ENCODE results near the gene DHX15. TPM values are rescaled to one million over a fixed set of nuclear protein-coding genes. Genes with fewer than 3 reads are reported as not detected.
"Not testable (repeated sequence)": the region's sequence is repeated elsewhere in the genome, so short reads cannot be mapped to it uniquely, and the experiment has no call there.

DHX15 gene
- total RNA-seq, 2 donors from 2014 or later, result 190 to 251 TPM

GRCh38 chr4:24513718-24514117, 70.6 kb downstream of the DHX15 start:
- peaks cover 3 to 5% of the 10 kb centered on the region in 2 donors for H3K4me1 Mint-ChIP-seq (ENCODE audit: low read depth in 2 of 2)
- ATAC-seq (no peak), DNase-seq (ENCODE audit: low spot score) (no peak)
- H3K27ac Mint-ChIP-seq, result no peak overlapping the region
- no peaks in the 10 kb centered on the region for H3K27me3 Mint-ChIP-seq
- H3K9me3 Mint-ChIP-seq, result no peaks in the 10 kb centered on the region
- H3K4me3 Mint-ChIP-seq, result no peak overlapping the region
- H3K36me3 Mint-ChIP-seq, result no peaks in the 10 kb centered on the region

GRCh38 chr4:24511371-24512063, 72.8 kb downstream of the DHX15 start:
- H3K27ac Mint-ChIP-seq, result no peak overlapping the region
- no peaks in the 10 kb centered on the region for H3K27me3 Mint-ChIP-seq
- DNase-seq (ENCODE audit: low spot score) (no peak), ATAC-seq (no peak)
- H3K9me3 Mint-ChIP-seq, result no peaks in the 10 kb centered on the region
- H3K4me3 Mint-ChIP-seq, result no peak overlapping the region
- peaks cover 5 to 6% of the 10 kb centered on the region in 2 donors for H3K4me1 Mint-ChIP-seq (ENCODE audit: low read depth in 2 of 2)
- no peaks in the 10 kb centered on the region for H3K36me3 Mint-ChIP-seq

GRCh38 chr4:24510091-24510490, 74.3 kb downstream of the DHX15 start:
- Mint-ChIP-seq H3K27ac (no peak overlapping the region), H3K4me3 (no peak overlapping the region), H3K4me1 (ENCODE audit: low read depth in 2 of 2) (peaks cover 0 to 3% of the 10 kb centered on the region in 2 donors), H3K9me3 (no peaks in the 10 kb centered on the region), H3K27me3 (no peaks in the 10 kb centered on the region), H3K36me3 (no peaks in the 10 kb centered on the region)
- no peak for ATAC-seq
- no peak for DNase-seq (ENCODE audit: low spot score)

- H3K27ac Mint-ChIP-seq, result no peak overlapping the region
- H3K27me3 Mint-ChIP-seq, result no peaks in the 10 kb centered on the region
- H3K4me1 Mint-ChIP-seq (ENCODE audit: low read depth in 2 of 2), result peaks cover 0 to 3% of the 10 kb centered on the region in 2 donors
- ATAC-seq (no peak), DNase-seq (ENCODE audit: low spot score) (no peak)
- H3K9me3 Mint-ChIP-seq, result no peaks in the 10 kb centered on the region
- no peak overlapping the region for H3K4me3 Mint-ChIP-seq
- no peaks in the 10 kb centered on the region for H3K36me3 Mint-ChIP-seq
Measured at GRCh38 chr4:24508541-24508940, 75.8 kb downstream of the DHX15 start.

- no peak overlapping the region for H3K27ac Mint-ChIP-seq
- DNase-seq (ENCODE audit: low spot score) (no peak), ATAC-seq (peak in 1 of 2 donors; percentile 36)
- peaks cover 0 to 3% of the 10 kb centered on the region in 2 donors for H3K4me1 Mint-ChIP-seq (ENCODE audit: low read depth in 2 of 2)
- H3K36me3 Mint-ChIP-seq, result no peaks in the 10 kb centered on the region
- H3K4me3 Mint-ChIP-seq, result no peak overlapping the region
- H3K27me3 Mint-ChIP-seq, result peaks cover 4 to 6% of the 10 kb centered on the region in 2 donors
- no peaks in the 10 kb centered on the region for H3K9me3 Mint-ChIP-seq
Measured at GRCh38 chr4:24507439-24507838, 76.9 kb downstream of the DHX15 start.

GRCh38 chr4:24503090-24503489, 81.3 kb downstream of the DHX15 start:
- not testable (repeated sequence) for H3K4me1 Mint-ChIP-seq (ENCODE audit: low read depth in 2 of 2); H3K9me3 Mint-ChIP-seq; H3K36me3 Mint-ChIP-seq; DNase-seq (ENCODE audit: low spot score); ATAC-seq; H3K4me3 Mint-ChIP-seq; H3K27ac Mint-ChIP-seq
- H3K27me3 Mint-ChIP-seq, result peaks cover 11 to 13% of the 10 kb centered on the region in 2 donors

GRCh38 chr4:24497221-24497620, 87.1 kb downstream of the DHX15 start:
- Mint-ChIP-seq H3K9me3 (no peaks in the 10 kb centered on the region), H3K36me3 (no peaks in the 10 kb centered on the region), H3K27ac (no peak overlapping the region), H3K27me3 (peaks cover 8 to 10% of the 10 kb centered on the region in 2 donors), H3K4me1 (ENCODE audit: low read depth in 2 of 2) (no peaks in the 10 kb centered on the region), H3K4me3 (no peak overlapping the region)
- no peak for ATAC-seq
- no peak for DNase-seq (ENCODE audit: low spot score)

- no peaks in the 10 kb centered on the region for H3K4me1 Mint-ChIP-seq (ENCODE audit: low read depth in 2 of 2)
- no peak for ATAC-seq
- no peak overlapping the region for H3K27ac Mint-ChIP-seq
- no peak for DNase-seq (ENCODE audit: low spot score)
- no peaks in the 10 kb centered on the region for H3K9me3 Mint-ChIP-seq
- H3K27me3 Mint-ChIP-seq, result peaks cover 10 to 14% of the 10 kb centered on the region in 2 donors
- no peak overlapping the region for H3K4me3 Mint-ChIP-seq
- no peaks in the 10 kb centered on the region for H3K36me3 Mint-ChIP-seq
Measured at GRCh38 chr4:24496597-24496996, 87.8 kb downstream of the DHX15 start.

GRCh38 chr4:24495388-24495787, 89.0 kb downstream of the DHX15 start:
- no peak overlapping the region for H3K4me3 Mint-ChIP-seq
- peaks cover 9 to 20% of the 10 kb centered on the region in 2 donors for H3K27me3 Mint-ChIP-seq
- H3K27ac Mint-ChIP-seq, result no peak overlapping the region
- no peaks in the 10 kb centered on the region for H3K36me3 Mint-ChIP-seq
- no peak for ATAC-seq
- no peaks in the 10 kb centered on the region for H3K4me1 Mint-ChIP-seq (ENCODE audit: low read depth in 2 of 2)
- H3K9me3 Mint-ChIP-seq, result no peaks in the 10 kb centered on the region
- DNase-seq (ENCODE audit: low spot score), result no peak

- DNase-seq (ENCODE audit: low spot score), result no peak
- Mint-ChIP-seq H3K4me3 (no peak overlapping the region), H3K27me3 (peaks cover 14 to 44% of the 10 kb centered on the region in 2 donors), H3K9me3 (no peaks in the 10 kb centered on the region), H3K4me1 (ENCODE audit: low read depth in 2 of 2) (peaks cover 4 to 5% of the 10 kb centered on the region in 2 donors), H3K36me3 (no peaks in the 10 kb centered on the region), H3K27ac (no peak overlapping the region)
- no peak for ATAC-seq
Measured at GRCh38 chr4:24489870-24490269, 94.5 kb downstream of the DHX15 start.

- no peak overlapping the region for H3K4me3 Mint-ChIP-seq
- no peak overlapping the region for H3K27ac Mint-ChIP-seq
- H3K9me3 Mint-ChIP-seq, result no peaks in the 10 kb centered on the region
- H3K27me3 Mint-ChIP-seq, result peaks cover 14 to 44% of the 10 kb centered on the region in 2 donors
- peak; percentile 57 to 74 for ATAC-seq
- peaks cover 4 to 5% of the 10 kb centered on the region in 2 donors for H3K4me1 Mint-ChIP-seq (ENCODE audit: low read depth in 2 of 2)
- H3K36me3 Mint-ChIP-seq, result no peaks in the 10 kb centered on the region
- peak; percentile 82 for DNase-seq (ENCODE audit: low spot score)
Measured at GRCh38 chr4:24488399-24489164, 95.8 kb downstream of the DHX15 start.

GRCh38 chr4:24482871-24483270, 101.5 kb downstream of the DHX15 start:
- ATAC-seq, result no peak
- Mint-ChIP-seq H3K27me3 (peaks cover 11 to 39% of the 10 kb centered on the region in 2 donors), H3K36me3 (no peaks in the 10 kb centered on the region), H3K4me3 (no peak overlapping the region), H3K4me1 (ENCODE audit: low read depth in 2 of 2) (no peaks in the 10 kb centered on the region), H3K9me3 (no peaks in the 10 kb centered on the region), H3K27ac (no peak overlapping the region)
- DNase-seq (ENCODE audit: low spot score), result no peak

- ATAC-seq (no peak), DNase-seq (ENCODE audit: low spot score) (no peak)
- H3K4me3 Mint-ChIP-seq, result no peak overlapping the region
- H3K4me1 Mint-ChIP-seq (ENCODE audit: low read depth in 2 of 2), result peaks cover 0 to 7% of the 10 kb centered on the region in 2 donors
- no peaks in the 10 kb centered on the region for H3K9me3 Mint-ChIP-seq
- H3K36me3 Mint-ChIP-seq, result no peaks in the 10 kb centered on the region
- H3K27me3 Mint-ChIP-seq, result peaks cover 30 to 60% of the 10 kb centered on the region in 2 donors
- no peak overlapping the region for H3K27ac Mint-ChIP-seq
Measured at GRCh38 chr4:24477919-24478318, 106.4 kb downstream of the DHX15 start.

All from natural killer cell treated with Interleukin-12 subunit alpha and Interleukin-12 subunit beta and Interleukin-15 and Interleukin-18, amount 100 ng/mL, for 72 hours (primary cell).